H9 (cell line): ENCODE results near the gene AVEN. TPM values are rescaled to one million over a fixed set of nuclear protein-coding genes. Genes with fewer than 3 reads are reported as not detected.

Experiments
- DNase-seq: peaks from one replicate; pipeline ENCODE4 v3.0.0-alpha.2; 2017
- H2AFZ ChIP-seq: one replicate; pipeline ENCODE4 v1.6.1; 2013; ENCODE audit warnings: mild to moderate bottlenecking, low read length, control low read depth, moderate library complexity
- H2AK5ac ChIP-seq: 2 replicates; pipeline ENCODE4 v1.6.1; 2013; ENCODE audit warnings: low read length, control low read depth, mixed read lengths; ENCODE audit not compliant: insufficient read length
- H2BK120ac ChIP-seq: one replicate; pipeline ENCODE4 v1.6.1; 2013; ENCODE audit warnings: low read depth, mild to moderate bottlenecking, low read length, control low read depth, inconsistent platforms; ENCODE audit not compliant: poor library complexity, severe bottlenecking
- H2BK12ac ChIP-seq: 2 replicates; pipeline ENCODE4 v1.6.1; 2013; ENCODE audit warnings: low read length, control low read depth, mixed read lengths, low read depth; ENCODE audit not compliant: insufficient read length
- H2BK15ac ChIP-seq: 2 replicates; pipeline ENCODE4 v1.6.1; 2013; ENCODE audit warnings: low read depth, low read length, control low read depth
- H2BK20ac ChIP-seq: one replicate; pipeline ENCODE4 v1.6.1; 2013; ENCODE audit warnings: low read depth, mild to moderate bottlenecking, low read length, control low read depth, inconsistent platforms; ENCODE audit not compliant: poor library complexity, severe bottlenecking
- H2BK5ac ChIP-seq: 2 replicates; pipeline ENCODE4 v1.6.1; 2013; ENCODE audit warnings: low read length, control low read depth, mixed read lengths; ENCODE audit not compliant: insufficient read length
- H3K14ac ChIP-seq: 2 replicates; pipeline ENCODE4 v1.6.1; 2013; ENCODE audit warnings: low read length, control low read depth; ENCODE audit not compliant: insufficient read depth
- H3K18ac ChIP-seq: 2 replicates; pipeline ENCODE4 v1.6.1; 2013; ENCODE audit warnings: low read depth, mild to moderate bottlenecking, mixed read lengths, low read length, control low read depth; ENCODE audit not compliant: insufficient read length
- H3K23ac ChIP-seq: 2 replicates; pipeline ENCODE4 v1.6.1; 2013; ENCODE audit warnings: low read length, control low read depth, mixed read lengths, low read depth; ENCODE audit not compliant: insufficient read length
- H3K23me2 ChIP-seq: 2 replicates; pipeline ENCODE4 v1.6.1; 2013; ENCODE audit warnings: low read depth, mild to moderate bottlenecking, mixed read lengths, low read length, control low read depth; ENCODE audit not compliant: insufficient read length, poor library complexity, severe bottlenecking
- H3K27ac ChIP-seq: 2 replicates; pipeline ENCODE4 v1.5.1; 2013; ENCODE audit warnings: low read length, control low read depth, mixed read lengths, low read depth; ENCODE audit not compliant: insufficient read length
- H3K27me3 ChIP-seq: 2 replicates; pipeline ENCODE4 v1.6.1; 2013; ENCODE audit warnings: low read length, control low read depth, inconsistent platforms; ENCODE audit not compliant: insufficient read depth
- H3K4ac ChIP-seq: 2 replicates; pipeline ENCODE4 v1.6.1; 2013; ENCODE audit warnings: low read depth, mild to moderate bottlenecking, control low read depth, inconsistent platforms, low read length, moderate library complexity
- H3K4me1 ChIP-seq: 2 replicates; pipeline ENCODE4 v1.6.1; 2013; ENCODE audit warnings: low read length, control low read depth, inconsistent platforms; ENCODE audit not compliant: insufficient read depth
- H3K4me2 ChIP-seq: 2 replicates; pipeline ENCODE4 v1.6.1; 2013; ENCODE audit warnings: low read length, control low read depth, mixed read lengths; ENCODE audit not compliant: insufficient read length, insufficient read depth
- H3K56ac ChIP-seq: 2 replicates; pipeline ENCODE4 v1.6.1; 2013; ENCODE audit warnings: low read depth, mild to moderate bottlenecking, mixed read lengths, low read length, control low read depth; ENCODE audit not compliant: insufficient read length
- H3K79me1 ChIP-seq: 2 replicates; pipeline ENCODE4 v1.6.1; 2013; ENCODE audit warnings: low read depth, mild to moderate bottlenecking, moderate library complexity, low read length, control low read depth, inconsistent platforms; ENCODE audit not compliant: insufficient read depth, poor library complexity, severe bottlenecking
- H3K79me2 ChIP-seq: 2 replicates; pipeline ENCODE4 v1.6.1; 2013; ENCODE audit warnings: low read length, control low read depth, inconsistent platforms; ENCODE audit not compliant: insufficient read depth
- H3K9ac ChIP-seq: 2 replicates; pipeline ENCODE4 v1.6.1; 2013; ENCODE audit warnings: low read length, control low read depth, mixed read lengths; ENCODE audit not compliant: insufficient read length; ENCODE audit errors: extremely low read depth
- H3K9me3 ChIP-seq: one replicate; pipeline ENCODE4 v1.6.1; 2013; ENCODE audit warnings: low read depth, low read length, inconsistent platforms; ENCODE audit not compliant: control insufficient read depth
- H3T11ph ChIP-seq: one replicate; pipeline ENCODE4 v1.6.1; 2013; ENCODE audit warnings: mild to moderate bottlenecking, low read length, control low read depth, inconsistent platforms
- H4K20me1 ChIP-seq: one replicate; pipeline ENCODE4 v1.6.1; 2013; ENCODE audit not compliant: control insufficient read depth, insufficient read length, insufficient read depth
- H4K5ac ChIP-seq: 2 replicates; pipeline ENCODE4 v1.6.1; 2013; ENCODE audit warnings: low read depth, mild to moderate bottlenecking, mixed read lengths, low read length, control low read depth; ENCODE audit not compliant: insufficient read length
- H4K8ac ChIP-seq: replicated peaks from 2 replicates; pipeline ENCODE4 v1.6.1; 2013; ENCODE audit warnings: low read length, control low read depth, mixed read lengths, low read depth; ENCODE audit not compliant: insufficient read length
- H4K91ac ChIP-seq: 2 replicates; pipeline ENCODE4 v1.6.1; 2013; ENCODE audit warnings: low read depth, mild to moderate bottlenecking, moderate library complexity, mixed read lengths, low read length, control low read depth; ENCODE audit not compliant: insufficient read length
- H3K27ac Mint-ChIP-seq, 3 experiments: 2 replicates in 2 of 3; 3 replicates in 1 of 3; pipeline ENCODE4 v1.8.0; 2020 to 2021; ENCODE audit warnings: mixed read lengths in 3 of 3, mild to moderate bottlenecking in 1 of 3, moderate library complexity in 1 of 3
- H3K27me3 Mint-ChIP-seq: 2 replicates; pipeline ENCODE4 v1.8.0; 2021; ENCODE audit warnings: low read depth, mild to moderate bottlenecking, moderate library complexity, mixed read lengths
- H3K36me3 Mint-ChIP-seq, 3 experiments: 2 replicates in 2 of 3; 3 replicates in 1 of 3; pipeline ENCODE4 v1.8.0; 2020 to 2021; ENCODE audit warnings: low read depth in 3 of 3, mixed read lengths in 3 of 3; ENCODE audit not compliant: insufficient read depth in 1 of 3
- H3K4me1 Mint-ChIP-seq, 2 experiments: 2 replicates each; pipeline ENCODE4 v1.8.0; 2020; ENCODE audit warnings: mixed read lengths in 2 of 2
- H3K4me3 Mint-ChIP-seq, 2 experiments: 2 replicates in 1 of 2; 3 replicates in 1 of 2; pipeline ENCODE4 v1.8.0; 2020 to 2021; ENCODE audit warnings: mild to moderate bottlenecking in 2 of 2, mixed read lengths in 2 of 2, moderate library complexity in 1 of 2
- H3K9me3 Mint-ChIP-seq, 2 experiments: 2 replicates in 1 of 2; 3 replicates in 1 of 2; pipeline ENCODE4 v1.8.0; 2020; ENCODE audit warnings: mild to moderate bottlenecking in 2 of 2, mixed read lengths in 2 of 2, moderate library complexity in 1 of 2
- WGBS: extraction: QIAGEN DNeasy Blood & Tissue Kit; methylation state at CpG from one replicate; pipeline ENCODE4 v1.1.7; 2013; ENCODE audit warnings: missing lambda C conversion rate, low lambda C conversion rate, mixed read lengths; ENCODE audit not compliant: insufficient read length; ENCODE audit errors: extremely low coverage; 5-methylcytosine and 5-hydroxymethylcytosine counted together
- total RNA-seq: library from RNA; stranded (reverse); gene quantifications from 2 replicates; pipeline ENCODE4 v1.2.1, GENCODE V29; 2021
- TF ChIP-seq, protein P1 (sequence below): fragments of 200-600 bp; sonication (generic); conservative IDR thresholded peaks from 3 replicates; pipeline ENCODE4 v1.8.0; 2021; ENCODE audit warnings: antibody characterized with exemption, mild to moderate bottlenecking

AVEN gene
- total RNA-seq, 1 experiment from 2014 or later = 16.1 TPM

DNA sequence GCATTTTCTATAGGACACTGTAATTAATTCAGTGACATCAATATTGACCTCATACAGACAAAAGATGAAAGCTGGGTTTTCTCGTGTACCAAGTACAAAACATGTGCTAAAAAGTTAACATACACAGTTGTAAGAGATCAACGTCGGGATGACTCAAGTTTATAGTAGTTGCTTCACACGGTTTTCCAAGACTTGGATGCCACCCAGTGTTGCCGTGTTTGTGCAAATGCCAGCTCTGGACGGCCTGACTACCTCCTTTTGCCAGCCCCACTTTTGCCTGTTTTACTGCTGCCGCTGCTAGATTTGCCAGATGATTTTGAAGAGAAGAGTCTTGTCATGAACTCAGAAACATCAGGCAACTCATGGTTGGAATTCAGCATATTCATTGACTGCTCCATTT is 45.1 kb upstream of the AVEN start:
- no CpG with 5 or more reads among the region's 7 CpGs for WGBS
- no peak overlapping the region for H4K91ac ChIP-seq
- Mint-ChIP-seq H3K27ac (peak overlapping the region in 1 of 3 experiments; percentile 17; a peak in 1 of 7 replicates), H3K9me3 (no peaks in the 10 kb centered on the region), H3K27me3 (no peaks in the 10 kb centered on the region), H3K4me3 (no peak overlapping the region), H3K4me1 (no peaks in the 10 kb centered on the region), H3K36me3 (peaks cover 0 to 32% (median 20%) of the 10 kb centered on the region in 3 experiments; a peak in 6 of 7 replicates)
- H3K9me3 ChIP-seq = no peaks in the 10 kb centered on the region
- no peaks in the 10 kb centered on the region for H4K20me1 ChIP-seq
- H3K27ac ChIP-seq = no peak overlapping the region
- H2BK12ac ChIP-seq = no peak overlapping the region
- H2BK20ac ChIP-seq = no peak overlapping the region
- no peak overlapping the region for H2BK120ac ChIP-seq
- H2BK5ac ChIP-seq = no peak overlapping the region
- no peak overlapping the region for H2BK15ac ChIP-seq
- H3T11ph ChIP-seq = no peak overlapping the region
- no peaks in the 10 kb centered on the region for H3K27me3 ChIP-seq
- H4K8ac ChIP-seq = no peak overlapping the region
- no peak overlapping the region for H4K5ac ChIP-seq
- H3K14ac ChIP-seq = no peak overlapping the region
- no peak overlapping the region for H3K9ac ChIP-seq
- H3K4me2 ChIP-seq = no peak overlapping the region
- no peak overlapping the region for H3K4ac ChIP-seq
- no peak overlapping the region for H3K23ac ChIP-seq
- H3K23me2 ChIP-seq = no peaks in the 10 kb centered on the region
- H2AFZ ChIP-seq = no peak overlapping the region
- TF ChIP-seq, protein P1, sequence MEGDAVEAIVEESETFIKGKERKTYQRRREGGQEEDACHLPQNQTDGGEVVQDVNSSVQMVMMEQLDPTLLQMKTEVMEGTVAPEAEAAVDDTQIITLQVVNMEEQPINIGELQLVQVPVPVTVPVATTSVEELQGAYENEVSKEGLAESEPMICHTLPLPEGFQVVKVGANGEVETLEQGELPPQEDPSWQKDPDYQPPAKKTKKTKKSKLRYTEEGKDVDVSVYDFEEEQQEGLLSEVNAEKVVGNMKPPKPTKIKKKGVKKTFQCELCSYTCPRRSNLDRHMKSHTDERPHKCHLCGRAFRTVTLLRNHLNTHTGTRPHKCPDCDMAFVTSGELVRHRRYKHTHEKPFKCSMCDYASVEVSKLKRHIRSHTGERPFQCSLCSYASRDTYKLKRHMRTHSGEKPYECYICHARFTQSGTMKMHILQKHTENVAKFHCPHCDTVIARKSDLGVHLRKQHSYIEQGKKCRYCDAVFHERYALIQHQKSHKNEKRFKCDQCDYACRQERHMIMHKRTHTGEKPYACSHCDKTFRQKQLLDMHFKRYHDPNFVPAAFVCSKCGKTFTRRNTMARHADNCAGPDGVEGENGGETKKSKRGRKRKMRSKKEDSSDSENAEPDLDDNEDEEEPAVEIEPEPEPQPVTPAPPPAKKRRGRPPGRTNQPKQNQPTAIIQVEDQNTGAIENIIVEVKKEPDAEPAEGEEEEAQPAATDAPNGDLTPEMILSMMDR = no peak
- no peak overlapping the region for H3K18ac ChIP-seq
- DNase-seq = no peak
- H2AK5ac ChIP-seq = no peak overlapping the region
- H3K79me1 ChIP-seq = no peaks in the 10 kb centered on the region
- H3K79me2 ChIP-seq = no peaks in the 10 kb centered on the region
- no peak overlapping the region for H3K56ac ChIP-seq
- H3K4me1 ChIP-seq = no peaks in the 10 kb centered on the region
